HEK293 (cell line): ENCODE results near the gene DOK4.
A peak's percentile ranks its signal among the peaks of the same experiment; 100 is the strongest.

Experiments used
- CTCF ChIA-PET: fragments of 350-600 bp; formaldehyde crosslinking; extraction: SDS; loops from one replicate; lab custom pipeline; 2021; ENCODE audit warnings: antibody characterized with exemption; lab: Yijun Ruan, JAX
- POLR2A ChIA-PET: fragments of 300-600 bp; formaldehyde crosslinking; extraction: SDS; loops from one replicate; lab custom pipeline; 2020; ENCODE audit warnings: antibody characterized with exemption, inconsistent platforms; lab: Yijun Ruan, JAX
- H3K27ac ChIP-seq: fragments of 200-500 bp; sonication (Bioruptor generic); 2 replicates; pipeline ENCODE4 v1.5.1; 2014; ENCODE audit warnings: low read depth, low read length, control low read depth, inconsistent platforms; ENCODE audit errors: extremely low read depth
- H3K36me3 ChIP-seq, 2 experiments: fragments of 200-500 bp in 1 of 2; sonication (Bioruptor generic) in 1 of 2; 1 replicate in 1 of 2; 2 replicates in 1 of 2; pipeline ENCODE4 v1.5.1; 2014 to 2017; ENCODE audit warnings: inconsistent platforms in 2 of 2, low read length in 2 of 2; ENCODE audit not compliant: control insufficient read depth in 2 of 2, insufficient read depth in 1 of 2
- H3K4me1 ChIP-seq: fragments of 200-500 bp; sonication (Bioruptor generic); 2 replicates; pipeline ENCODE4 v1.5.1; 2014; ENCODE audit warnings: mild to moderate bottlenecking, low read length, inconsistent platforms; ENCODE audit not compliant: control insufficient read depth, insufficient read depth
- H3K4me3 ChIP-seq: 2 replicates; pipeline ENCODE4 v1.5.1; 2011; ENCODE audit warnings: low read depth, mild to moderate bottlenecking, control low read depth, low read length, moderate library complexity
- H3K9me3 ChIP-seq: fragments of 200-500 bp; sonication (Bioruptor generic); 2 replicates; pipeline ENCODE4 v1.5.1; 2014; ENCODE audit warnings: low read depth, low read length, inconsistent platforms; ENCODE audit not compliant: control insufficient read depth, insufficient read depth
- BCL11A ChIP-seq: fragments of 450-650 bp; formaldehyde crosslinking; IDR thresholded peaks from 2 replicates; pipeline ENCODE4 v1.5.1; 2016; ENCODE audit warnings: low read depth, missing biosample characterization, missing genetic modification characterization
- GFI1B ChIP-seq: fragments of 450-650 bp; formaldehyde crosslinking; IDR thresholded peaks from 2 replicates; pipeline ENCODE4 v1.5.1; 2016; ENCODE audit warnings: missing biosample characterization, missing genetic modification characterization
- KLF1 ChIP-seq: fragments of 450-650 bp; formaldehyde crosslinking; IDR thresholded peaks from 2 replicates; pipeline ENCODE4 v1.5.1; 2016; ENCODE audit warnings: missing biosample characterization, missing genetic modification characterization
- SP3 ChIP-seq: fragments of 450-650 bp; formaldehyde crosslinking; IDR thresholded peaks from 2 replicates; pipeline ENCODE4 v1.5.1; 2016; ENCODE audit warnings: missing biosample characterization, missing genetic modification characterization
- ZEB2 ChIP-seq: fragments of 450-650 bp; formaldehyde crosslinking; IDR thresholded peaks from 2 replicates; pipeline ENCODE4 v1.5.1; 2016; ENCODE audit warnings: missing biosample characterization, missing genetic modification characterization
- ZFP37 ChIP-seq: fragments of 450-650 bp; formaldehyde crosslinking; IDR thresholded peaks from 2 replicates; pipeline ENCODE4 v1.5.1; 2016; ENCODE audit warnings: missing biosample characterization, missing genetic modification characterization
- ZNF114 ChIP-seq: fragments of 450-650 bp; formaldehyde crosslinking; IDR thresholded peaks from 2 replicates; pipeline ENCODE4 v1.5.0; 2017; ENCODE audit warnings: missing biosample characterization, missing genetic modification characterization
- ZNF302 ChIP-seq: fragments of 450-650 bp; formaldehyde crosslinking; IDR thresholded peaks from 2 replicates; pipeline ENCODE4 v1.5.1; 2016; ENCODE audit warnings: missing biosample characterization, missing genetic modification characterization, low read depth
- ZNF341 ChIP-seq: fragments of 450-650 bp; formaldehyde crosslinking; IDR thresholded peaks from 2 replicates; pipeline ENCODE4; 2016; ENCODE audit warnings: low read depth, missing biosample characterization, missing genetic modification characterization
- ZNF404 ChIP-seq: fragments of 450-650 bp; formaldehyde crosslinking; IDR thresholded peaks from 2 replicates; pipeline ENCODE4 v1.5.1; 2017; ENCODE audit warnings: missing biosample characterization, missing genetic modification characterization
- ZNF423 ChIP-seq: fragments of 450-650 bp; formaldehyde crosslinking; IDR thresholded peaks from 2 replicates; pipeline ENCODE4 v1.5.1; 2016; ENCODE audit warnings: missing biosample characterization, missing genetic modification characterization
- ZNF473 ChIP-seq: fragments of 450-650 bp; formaldehyde crosslinking; IDR thresholded peaks from 2 replicates; pipeline ENCODE4 v1.5.1; 2017; ENCODE audit warnings: missing biosample characterization, missing genetic modification characterization
- TF ChIP-seq, protein P1 (sequence below): fragments of 450-650 bp; formaldehyde crosslinking; IDR thresholded peaks from 2 replicates; pipeline ENCODE4 v1.5.1; 2017; ENCODE audit warnings: missing biosample characterization, missing genetic modification characterization
- TF ChIP-seq, protein P2 (sequence below): fragments of 450-650 bp; formaldehyde crosslinking; conservative IDR thresholded peaks from 2 replicates; pipeline ENCODE4 v1.5.1; 2016; ENCODE audit warnings: low read depth, missing biosample characterization, missing genetic modification characterization
- TF ChIP-seq, protein P3 (sequence below): fragments of 450-650 bp; formaldehyde crosslinking; IDR thresholded peaks from 2 replicates; pipeline ENCODE4 v1.5.1; 2016; ENCODE audit warnings: missing biosample characterization, missing genetic modification characterization
- TF ChIP-seq, protein P4 (sequence below): fragments of 450-650 bp; formaldehyde crosslinking; IDR thresholded peaks from 2 replicates; pipeline ENCODE4 v1.5.1; 2016; ENCODE audit warnings: missing biosample characterization, missing genetic modification characterization

The DOK4 gene

DNA sequence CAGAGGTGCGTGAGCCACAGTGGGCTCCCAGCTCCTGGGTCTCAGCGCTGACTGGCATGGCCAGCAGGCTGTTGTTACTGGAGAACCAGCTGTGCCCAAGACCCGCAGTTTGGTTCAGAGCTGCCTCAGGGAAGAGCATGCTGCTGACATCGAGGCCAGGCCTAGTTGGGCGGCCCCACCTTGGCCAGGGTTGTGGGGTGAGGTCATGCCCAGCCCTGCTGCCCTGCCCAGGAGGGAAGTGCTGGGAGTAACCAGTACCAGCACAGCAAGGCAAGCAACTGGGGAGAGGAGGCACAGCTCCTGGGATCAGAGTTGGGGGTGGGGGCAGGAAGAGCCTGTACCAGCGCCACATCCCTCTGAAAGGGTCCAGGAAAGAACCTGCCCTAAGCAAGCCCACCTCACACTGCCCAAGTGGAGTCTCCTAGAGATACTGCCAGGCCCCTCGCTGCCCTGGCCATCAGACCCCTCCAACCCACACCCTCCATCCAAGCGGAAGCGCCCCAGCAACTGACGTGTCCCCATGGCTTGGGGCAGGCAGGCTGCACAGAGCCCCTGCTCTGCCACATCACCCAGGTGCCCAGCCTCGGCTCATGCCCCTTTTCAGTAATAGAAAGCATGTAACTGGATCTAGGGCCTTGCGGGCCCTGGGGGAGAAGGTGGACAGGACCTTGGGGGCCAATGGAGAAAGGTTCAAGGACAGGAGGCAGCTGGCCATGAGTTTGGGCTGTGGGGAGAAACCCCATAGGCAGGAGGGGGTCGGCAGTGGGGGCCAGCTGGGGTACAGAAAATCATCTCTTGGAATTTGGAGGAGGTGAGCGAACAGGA lies 990 bp downstream of the DOK4 start:
- no peaks in the 10 kb centered on the region for H3K36me3 ChIP-seq
- TF ChIP-seq ZNF302 (tag by site-specific recombination) (no peak), KLF1 (tag by site-specific recombination) (0 out of 2 replicates have a peak, but pooled peaks have one; percentile 45), GFI1B (no peak), ZNF114 (tag by site-specific recombination) (no peak), SP3 (tag by site-specific recombination) (0 out of 2 replicates have a peak, but pooled peaks have one; percentile 4), ZNF341 (peak; percentile 59), ZNF404 (tag by site-specific recombination) (no peak), ZNF423 (tag by site-specific recombination) (no peak), ZNF473 (tag by site-specific recombination) (no peak), BCL11A (tag by site-specific recombination) (no peak), ZEB2 (no peak), ZFP37 (tag by site-specific recombination) (no peak)
- TF ChIP-seq, protein P1, sequence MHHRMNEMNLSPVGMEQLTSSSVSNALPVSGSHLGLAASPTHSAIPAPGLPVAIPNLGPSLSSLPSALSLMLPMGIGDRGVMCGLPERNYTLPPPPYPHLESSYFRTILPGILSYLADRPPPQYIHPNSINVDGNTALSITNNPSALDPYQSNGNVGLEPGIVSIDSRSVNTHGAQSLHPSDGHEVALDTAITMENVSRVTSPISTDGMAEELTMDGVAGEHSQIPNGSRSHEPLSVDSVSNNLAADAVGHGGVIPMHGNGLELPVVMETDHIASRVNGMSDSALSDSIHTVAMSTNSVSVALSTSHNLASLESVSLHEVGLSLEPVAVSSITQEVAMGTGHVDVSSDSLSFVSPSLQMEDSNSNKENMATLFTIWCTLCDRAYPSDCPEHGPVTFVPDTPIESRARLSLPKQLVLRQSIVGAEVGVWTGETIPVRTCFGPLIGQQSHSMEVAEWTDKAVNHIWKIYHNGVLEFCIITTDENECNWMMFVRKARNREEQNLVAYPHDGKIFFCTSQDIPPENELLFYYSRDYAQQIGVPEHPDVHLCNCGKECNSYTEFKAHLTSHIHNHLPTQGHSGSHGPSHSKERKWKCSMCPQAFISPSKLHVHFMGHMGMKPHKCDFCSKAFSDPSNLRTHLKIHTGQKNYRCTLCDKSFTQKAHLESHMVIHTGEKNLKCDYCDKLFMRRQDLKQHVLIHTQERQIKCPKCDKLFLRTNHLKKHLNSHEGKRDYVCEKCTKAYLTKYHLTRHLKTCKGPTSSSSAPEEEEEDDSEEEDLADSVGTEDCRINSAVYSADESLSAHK (tag by site-specific recombination), result no peak
- TF ChIP-seq, protein P2, sequence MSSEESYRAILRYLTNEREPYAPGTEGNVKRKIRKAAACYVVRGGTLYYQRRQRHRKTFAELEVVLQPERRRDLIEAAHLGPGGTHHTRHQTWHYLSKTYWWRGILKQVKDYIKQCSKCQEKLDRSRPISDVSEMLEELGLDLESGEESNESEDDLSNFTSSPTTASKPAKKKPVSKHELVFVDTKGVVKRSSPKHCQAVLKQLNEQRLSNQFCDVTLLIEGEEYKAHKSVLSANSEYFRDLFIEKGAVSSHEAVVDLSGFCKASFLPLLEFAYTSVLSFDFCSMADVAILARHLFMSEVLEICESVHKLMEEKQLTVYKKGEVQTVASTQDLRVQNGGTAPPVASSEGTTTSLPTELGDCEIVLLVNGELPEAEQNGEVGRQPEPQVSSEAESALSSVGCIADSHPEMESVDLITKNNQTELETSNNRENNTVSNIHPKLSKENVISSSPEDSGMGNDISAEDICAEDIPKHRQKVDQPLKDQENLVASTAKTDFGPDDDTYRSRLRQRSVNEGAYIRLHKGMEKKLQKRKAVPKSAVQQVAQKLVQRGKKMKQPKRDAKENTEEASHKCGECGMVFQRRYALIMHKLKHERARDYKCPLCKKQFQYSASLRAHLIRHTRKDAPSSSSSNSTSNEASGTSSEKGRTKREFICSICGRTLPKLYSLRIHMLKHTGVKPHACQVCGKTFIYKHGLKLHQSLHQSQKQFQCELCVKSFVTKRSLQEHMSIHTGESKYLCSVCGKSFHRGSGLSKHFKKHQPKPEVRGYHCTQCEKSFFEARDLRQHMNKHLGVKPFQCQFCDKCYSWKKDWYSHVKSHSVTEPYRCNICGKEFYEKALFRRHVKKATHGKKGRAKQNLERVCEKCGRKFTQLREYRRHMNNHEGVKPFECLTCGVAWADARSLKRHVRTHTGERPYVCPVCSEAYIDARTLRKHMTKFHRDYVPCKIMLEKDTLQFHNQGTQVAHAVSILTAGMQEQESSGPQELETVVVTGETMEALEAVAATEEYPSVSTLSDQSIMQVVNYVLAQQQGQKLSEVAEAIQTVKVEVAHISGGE (tag by site-specific recombination), result no peak
- TF ChIP-seq, protein P3, sequence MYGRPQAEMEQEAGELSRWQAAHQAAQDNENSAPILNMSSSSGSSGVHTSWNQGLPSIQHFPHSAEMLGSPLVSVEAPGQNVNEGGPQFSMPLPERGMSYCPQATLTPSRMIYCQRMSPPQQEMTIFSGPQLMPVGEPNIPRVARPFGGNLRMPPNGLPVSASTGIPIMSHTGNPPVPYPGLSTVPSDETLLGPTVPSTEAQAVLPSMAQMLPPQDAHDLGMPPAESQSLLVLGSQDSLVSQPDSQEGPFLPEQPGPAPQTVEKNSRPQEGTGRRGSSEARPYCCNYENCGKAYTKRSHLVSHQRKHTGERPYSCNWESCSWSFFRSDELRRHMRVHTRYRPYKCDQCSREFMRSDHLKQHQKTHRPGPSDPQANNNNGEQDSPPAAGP (tag by site-specific recombination), result 0 out of 2 replicates have a peak, but pooled peaks have one; percentile 46
- TF ChIP-seq, protein P4, sequence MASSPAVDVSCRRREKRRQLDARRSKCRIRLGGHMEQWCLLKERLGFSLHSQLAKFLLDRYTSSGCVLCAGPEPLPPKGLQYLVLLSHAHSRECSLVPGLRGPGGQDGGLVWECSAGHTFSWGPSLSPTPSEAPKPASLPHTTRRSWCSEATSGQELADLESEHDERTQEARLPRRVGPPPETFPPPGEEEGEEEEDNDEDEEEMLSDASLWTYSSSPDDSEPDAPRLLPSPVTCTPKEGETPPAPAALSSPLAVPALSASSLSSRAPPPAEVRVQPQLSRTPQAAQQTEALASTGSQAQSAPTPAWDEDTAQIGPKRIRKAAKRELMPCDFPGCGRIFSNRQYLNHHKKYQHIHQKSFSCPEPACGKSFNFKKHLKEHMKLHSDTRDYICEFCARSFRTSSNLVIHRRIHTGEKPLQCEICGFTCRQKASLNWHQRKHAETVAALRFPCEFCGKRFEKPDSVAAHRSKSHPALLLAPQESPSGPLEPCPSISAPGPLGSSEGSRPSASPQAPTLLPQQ (tag by site-specific recombination), result peak; percentile 75
- H3K4me1 ChIP-seq, result no peaks in the 10 kb centered on the region
- H3K9me3 ChIP-seq, result no peaks in the 10 kb centered on the region
- CTCF ChIA-PET, result interaction anchor here (2.5 kb wide), 1 partner anchor 35 kb away, joined by 10 read pairs; no protein-coding TSS in a partner anchor
- peak overlapping the region; percentile 65 for H3K4me3 ChIP-seq
- no peak overlapping the region for H3K27ac ChIP-seq
- POLR2A ChIA-PET, result interaction anchor here (1.6 kb wide), 1 partner anchor 23 kb away, joined by 6 read pairs; the partner anchor contains the start of gene POLR2C
